K562 (cell line): ENCODE data around the gene AKT2. TPM values are rescaled to one million over a fixed set of nuclear protein-coding genes. Genes with fewer than 3 reads are reported as not detected.
A peak's percentile ranks its signal among the peaks of the same experiment; 100 is the strongest.

ENCODE experiments used
- BRD9 ChIP-seq: fragments of 450-650 bp; IDR thresholded peaks from 2 replicates; pipeline ENCODE4 v1.6.1; 2018; ENCODE audit warnings: low read depth; ENCODE audit not compliant: partially characterized antibody
- BRF2 ChIP-seq: IDR thresholded peaks from 3 replicates; pipeline ENCODE4 v1.6.1; 2011; ENCODE audit warnings: borderline replicate concordance, mild to moderate bottlenecking; ENCODE audit not compliant: insufficient read length, insufficient read depth
- DDX20 ChIP-seq: fragments of 450-650 bp; IDR thresholded peaks from 2 replicates; pipeline ENCODE4 v1.6.1; 2016; ENCODE audit warnings: missing genetic modification characterization, low read depth, mild to moderate bottlenecking, missing compliant biosample characterization, moderate library complexity
- FUS ChIP-seq: fragments of 200-400 bp; formaldehyde crosslinking; optimal IDR thresholded peaks from 2 replicates; pipeline ENCODE3; 2017; ENCODE audit warnings: low read depth, low read length
- GATAD2A ChIP-seq: fragments of 450-650 bp; IDR thresholded peaks from 2 replicates; pipeline ENCODE4 v1.6.1; 2017
- GMEB1 ChIP-seq: fragments of 250-450 bp; sonication (Bioruptor Pico); IDR thresholded peaks from 2 replicates; pipeline ENCODE4 v1.4.0; 2020; ENCODE audit warnings: mild to moderate bottlenecking
- JUND ChIP-seq, 2 experiments: IDR thresholded peaks; 2 replicates in 1 of 2; 3 replicates in 1 of 2; pipeline ENCODE4 v1.6.1; 2011; ENCODE audit warnings: borderline replicate concordance in 2 of 2, low read depth in 2 of 2, low read length in 2 of 2, improper control_type of control experiment in 1 of 2, missing biosample characterization in 1 of 2, missing genetic modification characterization in 1 of 2, missing genetic modification reagents in 1 of 2
- KAT2B ChIP-seq: IDR thresholded peaks from one replicate; pipeline ENCODE4 v1.6.1; 2012; ENCODE audit warnings: low read depth, mild to moderate bottlenecking, control low read depth, inconsistent platforms, low read length, moderate library complexity
- LEF1 ChIP-seq: fragments of 450-650 bp; IDR thresholded peaks from 2 replicates; pipeline ENCODE4 v1.6.1; 2016; ENCODE audit warnings: mild to moderate bottlenecking
- MAFF ChIP-seq: IDR thresholded peaks from 2 replicates; pipeline ENCODE4 v1.6.1; 2012; ENCODE audit warnings: low read length, improper control_type of control experiment
- MBD2 ChIP-seq: sonication (generic); IDR thresholded peaks from 2 replicates; pipeline ENCODE4 v1.6.1; 2016; ENCODE audit warnings: low read depth, borderline replicate concordance
- PTTG1 ChIP-seq: fragments of 450-650 bp; IDR thresholded peaks from 2 replicates; pipeline ENCODE4 v1.6.1; 2016; ENCODE audit warnings: low read depth, mild to moderate bottlenecking, missing genetic modification characterization, missing compliant biosample characterization
- RNF219 ChIP-seq: fragments of 250-450 bp; sonication (Bioruptor Pico); IDR thresholded peaks from 2 replicates; pipeline ENCODE4 v1.5.0; 2022; ENCODE audit warnings: mild to moderate bottlenecking
- YBX1 ChIP-seq: fragments of 450-650 bp; IDR thresholded peaks from 2 replicates; pipeline ENCODE4 v1.7.1; 2016; ENCODE audit warnings: mild to moderate bottlenecking
- ZNF143 ChIP-seq: sonication (generic); formaldehyde crosslinking; IDR thresholded peaks from 2 replicates; pipeline ENCODE4 v1.9.0; 2022; ENCODE audit warnings: mild to moderate bottlenecking, missing genetic modification reagents
- ZNF431 ChIP-seq: sonication (generic); formaldehyde crosslinking; IDR thresholded peaks from 2 replicates; pipeline ENCODE4 v1.8.0; 2022; ENCODE audit warnings: mild to moderate bottlenecking, missing genetic modification reagents
- ZNF655 ChIP-seq: fragments of 250-450 bp; sonication (Bioruptor Pico); IDR thresholded peaks from 2 replicates; pipeline ENCODE4 v1.5.0; 2021
- polyA plus RNA-seq, 8 experiments: library from polyadenylated mRNA; depleted of rRNA in 4 of 8; stranded (reverse) in 5 of 8; unstranded in 3 of 8; fragments of >200 nt; fragmentation: Nextera tagmentation in 2 of 8; fragmentation: Illumina TruSeq in 1 of 8; extraction: Ambion mirVana in 2 of 8; extraction: Trizol in 1 of 8; gene quantifications; 2 replicates each; pipeline versions ENCODE4 v1.2.1 to v1.2.3, GENCODE V29; 2011 to 2014; ENCODE audit warnings: inconsistent platforms in 1 of 8, missing spikeins in 1 of 8
- total RNA-seq, 7 experiments: library from RNA; depleted of rRNA in 6 of 7; stranded (reverse); fragments of >200 nt in 6 of 7; fragmentation: Illumina TruSeq in 2 of 7; extraction: Trizol in 2 of 7; gene quantifications; 2 replicates each; pipeline versions ENCODE4 v1.2.1 to v1.2.3, GENCODE V29; 2011 to 2021; ENCODE audit warnings: low replicate concordance in 1 of 7
- TF ChIP-seq, protein P1 (sequence below): fragments of 250-450 bp; sonication (Bioruptor Pico); IDR thresholded peaks from 2 replicates; pipeline ENCODE4 v1.5.0; 2021; ENCODE audit warnings: mild to moderate bottlenecking, borderline replicate concordance

The AKT2 gene
- total and polyA plus RNA-seq, 9 of the 15 experiments (the other 6 are each of a cell fraction or from before 2014, with no cell fraction given): 1.1 to 132 (median 67.7) TPM

- TF ChIP-seq, protein P1, sequence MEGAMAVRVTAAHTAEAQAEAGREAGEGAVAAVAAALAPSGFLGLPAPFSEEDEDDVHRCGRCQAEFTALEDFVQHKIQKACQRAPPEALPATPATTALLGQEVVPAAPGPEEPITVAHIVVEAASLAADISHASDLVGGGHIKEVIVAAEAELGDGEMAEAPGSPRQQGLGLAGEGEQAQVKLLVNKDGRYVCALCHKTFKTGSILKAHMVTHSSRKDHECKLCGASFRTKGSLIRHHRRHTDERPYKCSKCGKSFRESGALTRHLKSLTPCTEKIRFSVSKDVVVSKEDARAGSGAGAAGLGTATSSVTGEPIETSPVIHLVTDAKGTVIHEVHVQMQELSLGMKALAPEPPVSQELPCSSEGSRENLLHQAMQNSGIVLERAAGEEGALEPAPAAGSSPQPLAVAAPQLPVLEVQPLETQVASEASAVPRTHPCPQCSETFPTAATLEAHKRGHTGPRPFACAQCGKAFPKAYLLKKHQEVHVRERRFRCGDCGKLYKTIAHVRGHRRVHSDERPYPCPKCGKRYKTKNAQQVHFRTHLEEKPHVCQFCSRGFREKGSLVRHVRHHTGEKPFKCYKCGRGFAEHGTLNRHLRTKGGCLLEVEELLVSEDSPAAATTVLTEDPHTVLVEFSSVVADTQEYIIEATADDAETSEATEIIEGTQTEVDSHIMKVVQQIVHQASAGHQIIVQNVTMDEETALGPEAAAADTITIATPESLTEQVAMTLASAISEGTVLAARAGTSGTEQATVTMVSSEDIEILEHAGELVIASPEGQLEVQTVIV: no peak
- TF ChIP-seq RNF219 (CRISPR knock-in tag) (no peak), MAFF (no peak), BRF2 (no peak), ZNF655 (CRISPR knock-in tag) (no peak), LEF1 (peak; percentile 99), GATAD2A (no peak), MBD2 (0 out of 2 replicates have a peak, but pooled peaks have one; percentile 29), DDX20 (tag) (no peak), PTTG1 (tag) (0 out of 2 replicates have a peak, but pooled peaks have one; percentile 47), KAT2B (no peak), BRD9 (peak; percentile 83), YBX1 (no peak), JUND (IDR thresholded peaks at IDR 0.05; ENCODE audit: borderline replicate concordance, low read depth, low read length) (peak; percentile 36), JUND (tag; IDR thresholded peaks at IDR 0.05; ENCODE audit: borderline replicate concordance, low read depth, low read length) (no peak; the same call in 2 of the 3 replicates), ZNF431 (CRISPR knock-in tag) (no peak), GMEB1 (CRISPR knock-in tag) (no peak), ZNF143 (CRISPR knock-in tag) (peak; percentile 77), FUS (no peak)
These were observed 449 bp upstream of the AKT2 start (continued) for GRCh38 chr19:40285353-40286234.
